DOHH2 (cell line): Measurements from ENCODE around the gene PRKN.

ENCODE experiments used
- EZH2phosphoT487 ChIP-seq: fragments of 200-600 bp; sonication (generic); IDR thresholded peaks from 2 replicates; pipeline ENCODE4 v1.6.1; 2017; ENCODE audit warnings: borderline replicate concordance, mild to moderate bottlenecking, antibody characterized with exemption, low read length, moderate library complexity, mixed read lengths
- TF ChIP-seq, protein P1 (sequence below): fragments of 200-600 bp; sonication (generic); IDR thresholded peaks from one replicate; pipeline ENCODE4 v1.5.1; 2014; ENCODE audit warnings: antibody characterized with exemption, mild to moderate bottlenecking, low read depth, low read length; ENCODE audit not compliant: poor library complexity, severe bottlenecking

DNA sequence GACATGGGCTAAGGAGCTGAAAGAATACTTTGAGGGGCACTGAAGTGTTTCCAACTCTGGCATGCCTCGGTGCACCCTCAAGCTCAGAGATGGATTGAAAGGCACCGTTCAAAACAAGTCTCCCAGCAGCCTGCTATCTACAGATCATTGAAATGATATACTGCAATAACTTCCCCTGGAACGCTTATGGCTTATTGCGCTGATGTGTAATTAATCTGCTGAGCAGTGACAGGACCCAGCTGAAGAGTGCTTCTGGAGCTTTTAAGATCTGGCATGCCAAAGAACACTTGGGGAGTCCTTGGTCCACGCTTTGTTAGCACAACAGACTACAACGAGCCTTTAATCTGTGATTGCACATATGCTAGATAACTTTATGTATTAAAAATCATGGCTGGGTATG, 708.2 kb downstream of the PRKN start:
- TF ChIP-seq, protein P1, sequence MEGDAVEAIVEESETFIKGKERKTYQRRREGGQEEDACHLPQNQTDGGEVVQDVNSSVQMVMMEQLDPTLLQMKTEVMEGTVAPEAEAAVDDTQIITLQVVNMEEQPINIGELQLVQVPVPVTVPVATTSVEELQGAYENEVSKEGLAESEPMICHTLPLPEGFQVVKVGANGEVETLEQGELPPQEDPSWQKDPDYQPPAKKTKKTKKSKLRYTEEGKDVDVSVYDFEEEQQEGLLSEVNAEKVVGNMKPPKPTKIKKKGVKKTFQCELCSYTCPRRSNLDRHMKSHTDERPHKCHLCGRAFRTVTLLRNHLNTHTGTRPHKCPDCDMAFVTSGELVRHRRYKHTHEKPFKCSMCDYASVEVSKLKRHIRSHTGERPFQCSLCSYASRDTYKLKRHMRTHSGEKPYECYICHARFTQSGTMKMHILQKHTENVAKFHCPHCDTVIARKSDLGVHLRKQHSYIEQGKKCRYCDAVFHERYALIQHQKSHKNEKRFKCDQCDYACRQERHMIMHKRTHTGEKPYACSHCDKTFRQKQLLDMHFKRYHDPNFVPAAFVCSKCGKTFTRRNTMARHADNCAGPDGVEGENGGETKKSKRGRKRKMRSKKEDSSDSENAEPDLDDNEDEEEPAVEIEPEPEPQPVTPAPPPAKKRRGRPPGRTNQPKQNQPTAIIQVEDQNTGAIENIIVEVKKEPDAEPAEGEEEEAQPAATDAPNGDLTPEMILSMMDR, result no peak
- TF ChIP-seq EZH2phosphoT487, result no peak
